Activated CD4-positive, alpha-beta T cell treated with anti-CD3 and anti-CD28 coated beads, Interleukin-2, amount 50 U/mL, for 48 hours (primary cell): ENCODE measurements around the gene SLC4A5.

Experiments used
- DNase-seq, 2 experiments: peaks; one replicate each; pipeline ENCODE4 v3.0.0-alpha.2; 2020

SLC4A5 gene

GRCh38 chr2:74312913-74313312 is 30.3 kb downstream of the SLC4A5 start:
- no peak for DNase-seq

- no peak for DNase-seq
These were observed 35.5 kb downstream of the SLC4A5 start for GRCh38 chr2:74307720-74308119.

- DNase-seq = no peak
These were observed 38.7 kb downstream of the SLC4A5 start for GRCh38 chr2:74304332-74305148.

GRCh38 chr2:74302865-74303264 is 40.4 kb downstream of the SLC4A5 start:
- no peak for DNase-seq

GRCh38 chr2:74301262-74301661 is 42.0 kb downstream of the SLC4A5 start:
- DNase-seq = no peak

GRCh38 chr2:74300506-74300905 is 42.7 kb downstream of the SLC4A5 start:
- DNase-seq = no peak

GRCh38 chr2:74297950-74298349 is 45.3 kb downstream of the SLC4A5 start:
- DNase-seq = no peak

GRCh38 chr2:74297391-74297790 is 45.8 kb downstream of the SLC4A5 start:
- no peak for DNase-seq

GRCh38 chr2:74293191-74293991 is 49.8 kb downstream of the SLC4A5 start:
- DNase-seq = no peak

- no peak for DNase-seq
These were observed 50.5 kb downstream of the SLC4A5 start for GRCh38 chr2:74292751-74293150.

- DNase-seq = no peak
These were observed 51.2 kb downstream of the SLC4A5 start for GRCh38 chr2:74291886-74292621.

- no peak for DNase-seq
These were observed 52.0 kb downstream of the SLC4A5 start for GRCh38 chr2:74291218-74291544.

- DNase-seq = peak; percentile 11 to 27
These were observed 52.6 kb downstream of the SLC4A5 start for GRCh38 chr2:74290466-74291217.

GRCh38 chr2:74290066-74290465 is 53.1 kb downstream of the SLC4A5 start:
- DNase-seq = peak in 1 of 2 experiments; percentile 6

- no peak for DNase-seq
These were observed 56.5 kb downstream of the SLC4A5 start for GRCh38 chr2:74286725-74287124.

- DNase-seq = no peak
These were observed 61.9 kb downstream of the SLC4A5 start for GRCh38 chr2:74281141-74281975.

GRCh38 chr2:74278694-74279093 is 64.5 kb downstream of the SLC4A5 start:
- DNase-seq = no peak

GRCh38 chr2:74278176-74278575 is 65.0 kb downstream of the SLC4A5 start:
- DNase-seq = no peak

GRCh38 chr2:74275228-74275627 is 68.0 kb downstream of the SLC4A5 start:
- DNase-seq = no peak

GRCh38 chr2:74269667-74270066 is 73.5 kb downstream of the SLC4A5 start:
- no peak for DNase-seq

GRCh38 chr2:74267068-74267467 is 76.1 kb downstream of the SLC4A5 start:
- peak; percentile 34 to 53 for DNase-seq

GRCh38 chr2:74264281-74264680 is 78.9 kb downstream of the SLC4A5 start:
- DNase-seq = no peak
